Sigmoid colon (tissue), 4 donors: ENCODE data around the gene SRRM2.

Source experiments
- POLR2A ChIP-seq, 2 donors: fragments of 450-650 bp; IDR thresholded peaks; one replicate each; pipeline ENCODE4 v1.6.1; 2016; ENCODE audit warnings: antibody characterized with exemption in 2 of 2, mild to moderate bottlenecking in 2 of 2, moderate library complexity in 2 of 2
- POLR2AphosphoS5 ChIP-seq, 4 donors: sonication (generic); formaldehyde crosslinking; IDR thresholded peaks; one replicate each; pipeline ENCODE4 v1.6.1; 2017; ENCODE audit warnings: antibody characterized with exemption in 4 of 4
- TF ChIP-seq, protein P1 (sequence below), 4 experiments: fragments of 450-650 bp in 3 of 4; fragments of 200-600 bp in 1 of 4; IDR thresholded peaks; one replicate each; pipeline ENCODE4 v1.5.1; 2016 to 2019; ENCODE audit warnings: antibody characterized with exemption in 4 of 4, mild to moderate bottlenecking in 3 of 4, moderate library complexity in 2 of 4

DNA sequence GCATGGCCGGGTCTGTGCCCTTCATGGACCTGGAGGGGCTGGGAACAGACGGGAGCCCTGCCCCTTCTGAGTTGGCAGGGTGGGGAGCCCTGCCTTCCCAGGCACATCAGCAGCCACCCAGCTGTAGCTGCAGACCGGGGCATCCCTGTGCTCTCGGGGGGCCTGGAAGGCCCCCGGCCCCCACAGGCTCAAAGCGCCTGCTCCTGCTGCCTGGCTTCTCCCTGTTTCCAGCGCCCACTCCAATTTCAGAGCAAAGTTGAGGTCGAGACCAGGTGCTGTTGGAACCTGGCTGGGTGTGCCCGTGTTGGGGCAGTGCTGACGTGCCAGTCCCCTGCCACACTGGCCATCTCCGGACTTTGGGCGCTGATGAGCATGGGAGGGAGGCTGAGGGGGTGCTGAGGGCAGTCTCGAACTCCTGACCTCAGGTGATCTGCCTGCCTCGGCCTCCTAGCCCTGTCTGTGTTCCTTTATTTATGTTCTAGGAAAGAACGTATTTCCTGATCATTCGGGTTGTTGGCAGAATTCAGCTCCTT, 27.6 kb upstream of the SRRM2 start:
- TF ChIP-seq, protein P1, sequence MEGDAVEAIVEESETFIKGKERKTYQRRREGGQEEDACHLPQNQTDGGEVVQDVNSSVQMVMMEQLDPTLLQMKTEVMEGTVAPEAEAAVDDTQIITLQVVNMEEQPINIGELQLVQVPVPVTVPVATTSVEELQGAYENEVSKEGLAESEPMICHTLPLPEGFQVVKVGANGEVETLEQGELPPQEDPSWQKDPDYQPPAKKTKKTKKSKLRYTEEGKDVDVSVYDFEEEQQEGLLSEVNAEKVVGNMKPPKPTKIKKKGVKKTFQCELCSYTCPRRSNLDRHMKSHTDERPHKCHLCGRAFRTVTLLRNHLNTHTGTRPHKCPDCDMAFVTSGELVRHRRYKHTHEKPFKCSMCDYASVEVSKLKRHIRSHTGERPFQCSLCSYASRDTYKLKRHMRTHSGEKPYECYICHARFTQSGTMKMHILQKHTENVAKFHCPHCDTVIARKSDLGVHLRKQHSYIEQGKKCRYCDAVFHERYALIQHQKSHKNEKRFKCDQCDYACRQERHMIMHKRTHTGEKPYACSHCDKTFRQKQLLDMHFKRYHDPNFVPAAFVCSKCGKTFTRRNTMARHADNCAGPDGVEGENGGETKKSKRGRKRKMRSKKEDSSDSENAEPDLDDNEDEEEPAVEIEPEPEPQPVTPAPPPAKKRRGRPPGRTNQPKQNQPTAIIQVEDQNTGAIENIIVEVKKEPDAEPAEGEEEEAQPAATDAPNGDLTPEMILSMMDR (IDR thresholded peaks at IDR 0.05) = no peak
- TF ChIP-seq POLR2AphosphoS5 (IDR thresholded peaks at IDR 0.05) (no peak), POLR2A (IDR thresholded peaks at IDR 0.05) (no peak)
